HepG2 (cell line): ENCODE results near the gene IPO9. TPM values are rescaled to one million over a fixed set of nuclear protein-coding genes. Genes with fewer than 3 reads are reported as not detected.

Source experiments
- ATAC-seq: fragments of 200-7000 bp; cut with Tn5 transposase; 3 replicates; pipeline ENCODE4 v1.9.1; 2020; ENCODE audit warnings: mild to moderate bottlenecking, moderate library complexity
- BruUV-seq: library from RNA; stranded (reverse); fragments of 400-500 nt; replicated peaks from 2 replicates; lab custom pipeline; 2021; lab: Mats Ljungman, UMichigan
- CTCF ChIA-PET: fragments of 300-600 bp; formaldehyde crosslinking; extraction: SDS; loops from one replicate; lab custom pipeline; 2021; ENCODE audit warnings: low total read pairs, inconsistent platforms, low intra/inter-chr PET ratio; lab: Yijun Ruan, JAX
- POLR2A ChIA-PET: fragments of 350-600 bp; sonication (Branson Sonifier 250); formaldehyde crosslinking; loops from one replicate; lab custom pipeline; 2020; ENCODE audit warnings: antibody characterized with exemption, inconsistent platforms; lab: Yijun Ruan, JAX
- DNase-seq: peaks from one replicate; pipeline ENCODE4 v3.0.0-alpha.2; 2015; ENCODE audit warnings: low spot score
- FAIRE-seq: peaks from 3 replicates; lab custom pipeline; 2011; peaks lifted over from hg19 to GRCh38; lab: Jason Lieb, UNC
- H2AFZ ChIP-seq: one replicate; pipeline ENCODE4 v1.6.1; 2011; ENCODE audit warnings: low read length, inconsistent platforms
- H3K27ac ChIP-seq: fragments of 300-600 bp; 3 replicates; pipeline ENCODE4 v1.8.0; 2011; ENCODE audit warnings: mixed run types, mild to moderate bottlenecking, mixed read lengths, low read length, inconsistent platforms; ENCODE audit not compliant: insufficient read depth; ENCODE audit errors: extremely low read length
- H3K27me3 ChIP-seq, 2 experiments: fragments of 200-600 bp in 1 of 2; 2 replicates in 1 of 2; 3 replicates in 1 of 2; pipeline versions ENCODE4 v1.6.0 to v1.8.0; 2011; ENCODE audit warnings: low read length in 2 of 2, mild to moderate bottlenecking in 2 of 2, moderate library complexity in 2 of 2, inconsistent platforms in 1 of 2; ENCODE audit not compliant: insufficient read depth in 2 of 2, control insufficient read depth in 1 of 2
- H3K36me3 ChIP-seq, 2 experiments: fragments of 200-600 bp in 1 of 2; replicated peaks in 1 of 2; 2 replicates in 1 of 2; 3 replicates in 1 of 2; pipeline versions ENCODE4 v1.5.1 to v1.8.0; 2011; ENCODE audit warnings: low read length in 2 of 2, inconsistent platforms in 1 of 2; ENCODE audit not compliant: insufficient read depth in 2 of 2, control insufficient read depth in 1 of 2
- H3K4me1 ChIP-seq: 2 replicates; pipeline ENCODE4 v1.5.1; 2012; ENCODE audit warnings: low read length, inconsistent platforms; ENCODE audit not compliant: insufficient read depth
- H3K4me2 ChIP-seq: 2 replicates; pipeline ENCODE4 v1.6.0; 2011; ENCODE audit warnings: low read depth, low read length, inconsistent platforms
- H3K4me3 ChIP-seq, 3 experiments: fragments of 200-600 bp in 1 of 3; sonication (generic), shearing (Covaris generic) in 1 of 3; replicated peaks in 1 of 3; 2 replicates each; pipeline ENCODE4 v1.5.1; 2011 to 2016; ENCODE audit warnings: low read length in 3 of 3, inconsistent platforms in 2 of 3, low read depth in 2 of 3, mild to moderate bottlenecking in 2 of 3, control low read depth in 1 of 3, mixed read lengths in 1 of 3; ENCODE audit not compliant: insufficient read depth in 1 of 3
- H3K79me2 ChIP-seq: one replicate; pipeline ENCODE4 v1.6.1; 2011; ENCODE audit warnings: low read length, inconsistent platforms; ENCODE audit not compliant: insufficient read depth
- H3K9ac ChIP-seq: 2 replicates; pipeline ENCODE4 v1.6.0; 2011; ENCODE audit warnings: mild to moderate bottlenecking, low read depth, low read length, inconsistent platforms; ENCODE audit not compliant: insufficient read depth
- H3K9me3 ChIP-seq: 2 replicates; pipeline ENCODE4 v1.5.1; 2012; ENCODE audit warnings: mild to moderate bottlenecking, low read length
- H4K20me1 ChIP-seq: 2 replicates; pipeline ENCODE4 v1.6.0; 2011; ENCODE audit warnings: inconsistent platforms, mild to moderate bottlenecking, low read length, moderate library complexity; ENCODE audit not compliant: insufficient read depth
- EHMT2 ChIP-seq: fragments of 200-600 bp; sonication (generic); IDR thresholded peaks from 2 replicates; pipeline ENCODE4 v1.7.0; 2017; ENCODE audit warnings: antibody characterized with exemption, low read depth, low read length, borderline replicate concordance
- ELK4 ChIP-seq: sonication (generic); formaldehyde crosslinking; IDR thresholded peaks from 2 replicates; pipeline ENCODE4 v1.9.0; 2021; ENCODE audit warnings: missing genetic modification reagents, borderline replicate concordance
- FOXM1 ChIP-seq: sonication (generic); formaldehyde crosslinking; IDR thresholded peaks from 2 replicates; pipeline ENCODE4 v1.5.0; 2020; ENCODE audit warnings: missing genetic modification reagents
- GATAD1 ChIP-seq: IDR thresholded peaks from 2 replicates; pipeline ENCODE4 v1.6.1; 2016; ENCODE audit warnings: missing genetic modification reagents, missing compliant biosample characterization
- HMGA1 ChIP-seq: sonication (generic); formaldehyde crosslinking; conservative IDR thresholded peaks from 2 replicates; pipeline ENCODE4 v1.4.0; 2020; ENCODE audit warnings: missing genetic modification reagents
- KDM5B ChIP-seq: sonication (generic); formaldehyde crosslinking; IDR thresholded peaks from 2 replicates; pipeline ENCODE4 v1.4.0; 2020; ENCODE audit warnings: missing genetic modification reagents, mild to moderate bottlenecking, borderline replicate concordance
- NR2F1 ChIP-seq, 2 experiments: fragments of 450-650 bp in 1 of 2; formaldehyde crosslinking in 1 of 2; IDR thresholded peaks; 2 replicates each; pipeline versions ENCODE4 v1.5.0 to v1.6.1; 2016 to 2020; ENCODE audit warnings: mild to moderate bottlenecking in 1 of 2, missing compliant biosample characterization in 1 of 2, missing genetic modification reagents in 1 of 2, moderate library complexity in 1 of 2
- TEAD3 ChIP-seq: optimal IDR thresholded peaks from 2 replicates; pipeline ENCODE3; 2016; ENCODE audit warnings: borderline replicate concordance
- TERF1 ChIP-seq: sonication (generic); formaldehyde crosslinking; IDR thresholded peaks from 2 replicates; pipeline ENCODE4 v1.8.0; 2022; ENCODE audit warnings: mild to moderate bottlenecking, missing genetic modification reagents, moderate library complexity
- U2AF1 ChIP-seq: fragments of 200-400 bp; formaldehyde crosslinking; optimal IDR thresholded peaks from 2 replicates; pipeline ENCODE3; 2017; ENCODE audit warnings: mild to moderate bottlenecking, low read depth, low read length
- ZBTB3 ChIP-seq: sonication (generic); formaldehyde crosslinking; IDR thresholded peaks from 2 replicates; pipeline ENCODE4 v1.4.0; 2020; ENCODE audit warnings: low read depth, mild to moderate bottlenecking, moderate library complexity, missing genetic modification reagents, borderline replicate concordance
- ZSCAN30 ChIP-seq: sonication (generic); formaldehyde crosslinking; IDR thresholded peaks from 2 replicates; pipeline ENCODE4 v1.5.0; 2020; ENCODE audit warnings: mild to moderate bottlenecking, missing genetic modification reagents
- ZUFSP ChIP-seq: sonication (generic); formaldehyde crosslinking; IDR thresholded peaks from 2 replicates; pipeline ENCODE4 v1.9.0; 2021; ENCODE audit warnings: missing genetic modification reagents, mild to moderate bottlenecking, borderline replicate concordance
- WGBS: methylation state at CpG from one replicate; pipeline ENCODE4 v1.1.6; 2017; ENCODE audit warnings: low lambda C conversion rate; 5-methylcytosine and 5-hydroxymethylcytosine counted together
- in situ Hi-C: cut with HindIII; loops from 2 replicates; pipeline ENCODE4 v1.10.0; 2017; ENCODE audit warnings: low pct_unique_long_range_greater_than_20kb; ENCODE audit not compliant: extremely low pct_ligation_motif_present
- intact Hi-C: fragments of 100-400 bp; cut with micrococcal nuclease; formaldehyde crosslinking; loops from one replicate; pipeline ENCODE4 v1.10.0; 2022; ENCODE audit not compliant: unreplicated experiment
- polyA plus RNA-seq, 8 experiments: library from polyadenylated mRNA; depleted of rRNA in 3 of 8; stranded (reverse) in 7 of 8; unstranded in 1 of 8; fragments of >200 nt; fragmentation: Illumina TruSeq in 4 of 8; extraction: Trizol in 4 of 8; gene quantifications; 2 replicates each; pipeline versions ENCODE4 v1.2.1 to v1.2.3, GENCODE V29; 2011 to 2016; ENCODE audit warnings: low read depth in 4 of 8, missing spikeins in 1 of 8, mixed read lengths in 1 of 8; ENCODE audit not compliant: insufficient read depth in 1 of 8
- total RNA-seq, 5 experiments: library from RNA; depleted of rRNA; stranded (reverse); fragments of >200 nt; fragmentation: Illumina TruSeq; extraction: Trizol; gene quantifications; 2 replicates each; pipeline ENCODE4 v1.2.3, GENCODE V29; 2016; ENCODE audit warnings: low read depth in 1 of 5

IPO9 gene
- total and polyA plus RNA-seq, 2 of the 13 experiments (the other 11 are each of a cell fraction or from before 2014, with no cell fraction given), result 31.0 to 34.8 TPM

- H4K20me1 ChIP-seq, result no peaks in the 10 kb centered on the region
- H3K27me3 ChIP-seq, result peaks cover 4 to 33% of the 10 kb centered on the region in 2 experiments; a peak in 4 of 5 replicates
- H3K27ac ChIP-seq, result no peak overlapping the region
- DNase-seq, result no peak
- ATAC-seq, result peak; percentile 58
- H3K36me3 ChIP-seq, result no peaks in the 10 kb centered on the region
- H2AFZ ChIP-seq, result no peak overlapping the region
- no peak for FAIRE-seq
- H3K4me3 ChIP-seq, result no peak overlapping the region
- POLR2A ChIA-PET, result no interaction called here
- CTCF ChIA-PET, result no interaction called here
- no peak overlapping the region for H3K9ac ChIP-seq
- intact Hi-C loops (no loop called here), in situ Hi-C loops (no loop called here)
- no peaks in the 10 kb centered on the region for H3K9me3 ChIP-seq
- no TSS peak for BruUV-seq
- H3K79me2 ChIP-seq, result no peaks in the 10 kb centered on the region
- no peak for TF ChIP-seq ZBTB3 (CRISPR knock-in tag)
- TF ChIP-seq TEAD3 (CRISPR knock-in tag), result peak; percentile 21
- WGBS, result 26% methylated on average over 5 of the region's 5 CpGs
- H3K4me1 ChIP-seq, result peaks cover 14% of the 10 kb centered on the region
- peak overlapping the region; percentile 24; the same call in 1 of the 2 replicates for H3K4me2 ChIP-seq
Measured at GRCh38 chr1:201912832-201913231, 83.9 kb downstream of the IPO9 start.

- in situ Hi-C loops, result no loop called here
- ATAC-seq (no peak), DNase-seq (no peak), FAIRE-seq (no peak)
- 58% methylated on average over 13 of the region's 14 CpGs for WGBS
- Histone ChIP-seq H3K79me2 (no peaks in the 10 kb centered on the region), H3K36me3 (no peaks in the 10 kb centered on the region), H3K4me1 (peaks cover 14% of the 10 kb centered on the region), H3K9ac (no peak overlapping the region), H3K27ac (no peak overlapping the region), H3K9me3 (no peaks in the 10 kb centered on the region), H3K4me3 (no peak overlapping the region), H3K27me3 (peaks cover 3 to 29% of the 10 kb centered on the region in 2 experiments; a peak in 4 of 5 replicates), H2AFZ (no peak overlapping the region), H4K20me1 (no peaks in the 10 kb centered on the region), H3K4me2 (no peak overlapping the region)
- ChIA-PET CTCF (no interaction called here), POLR2A (no interaction called here)
- intact Hi-C loops, result no loop called here
- no TSS peak for BruUV-seq
- TF ChIP-seq ZSCAN30 (CRISPR knock-in tag), result no peak
- no peak for TF ChIP-seq ELK4
- TF ChIP-seq FOXM1 (CRISPR knock-in tag), result no peak
- no peak for TF ChIP-seq GATAD1 (CRISPR knock-in tag)
- TF ChIP-seq TERF1 (CRISPR knock-in tag), result no peak
- no peak for TF ChIP-seq U2AF1
- TF ChIP-seq ZBTB3 (CRISPR knock-in tag), result no peak
- TF ChIP-seq KDM5B (CRISPR knock-in tag), result no peak
- no peak for TF ChIP-seq ZUFSP
- no peak for TF ChIP-seq EHMT2
- no peak for TF ChIP-seq NR2F1 (CRISPR knock-in tag; IDR thresholded peaks at IDR 0.05)
- no peak for TF ChIP-seq HMGA1 (CRISPR knock-in tag)
Measured at GRCh38 chr1:201914456-201915235, 85.7 kb downstream of the IPO9 start.
